H1 (cell line): ENCODE measurements around the gene KRTAP10-4. TPM values are rescaled to one million over a fixed set of nuclear protein-coding genes. Genes with fewer than 3 reads are reported as not detected.

Experiments used
- KDM5A ChIP-seq: fragments of 200-600 bp; IDR thresholded peaks from 2 replicates; pipeline ENCODE4 v1.7.1; 2012; ENCODE audit warnings: mild to moderate bottlenecking, low read length, inconsistent platforms, mixed read lengths
- polyA plus RNA-seq, 7 experiments: library from polyadenylated mRNA; depleted of rRNA in 3 of 7; stranded (reverse) in 5 of 7; unstranded in 2 of 7; fragments of >200 nt in 5 of 7; fragments of 200-250 nt in 2 of 7; gene quantifications; 1 replicate in 5 of 7; 2 replicates in 1 of 7; 4 replicates in 1 of 7; pipeline versions ENCODE4 v1.2.1 to v1.2.3, GENCODE V29; 2011 to 2013; ENCODE audit warnings: missing spikeins in 2 of 7, mixed read lengths in 2 of 7
- total RNA-seq: library from RNA; stranded (reverse); fragmentation: NEBNext Ultra II Directional; extraction: Animal tissue kit (Norgen Biotek cat#: 25700); gene quantifications from 2 replicates; pipeline ENCODE4 v1.2.1, GENCODE V29; 2021

The KRTAP10-4 gene
- total and polyA plus RNA-seq, 2 of the 8 experiments (the other 6 are each of a cell fraction or from before 2014, with no cell fraction given) = not detected

DNA sequence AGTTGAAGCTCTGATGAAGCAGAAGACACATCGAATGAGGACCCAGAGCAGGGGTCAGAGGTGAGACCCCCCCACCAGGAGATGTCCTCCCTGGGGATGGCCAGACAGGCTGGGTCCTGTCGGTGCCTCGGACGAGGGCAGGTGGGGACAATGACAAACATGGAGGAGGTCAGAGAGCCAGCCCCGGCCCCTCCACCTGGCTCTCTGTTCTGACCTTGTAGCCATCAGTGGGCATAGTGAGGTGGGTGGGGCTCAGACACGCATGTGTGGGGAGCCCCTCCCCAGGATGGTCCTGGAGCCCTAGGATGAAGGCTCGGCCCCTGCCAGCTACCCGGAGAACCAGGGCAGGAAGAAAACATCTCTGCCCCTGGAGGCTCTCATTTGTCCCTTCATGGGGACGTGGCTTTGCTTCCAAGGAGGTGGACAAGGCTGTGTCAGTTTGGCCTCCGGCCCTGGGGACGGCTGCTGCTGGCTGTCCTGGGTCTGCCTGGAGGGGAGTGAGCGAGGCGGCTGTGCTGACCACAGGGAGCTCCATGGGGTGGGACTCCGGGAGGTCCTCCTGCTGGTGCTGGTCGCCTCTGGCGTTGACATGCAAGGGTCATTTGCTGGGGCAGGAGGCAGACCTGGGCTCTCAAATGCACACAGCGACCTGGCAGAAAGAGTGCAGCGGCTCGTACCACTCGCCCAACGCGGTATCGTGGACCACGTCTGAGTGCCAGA is 16.2 kb downstream of the KRTAP10-4 start (continued):
- no peak for TF ChIP-seq KDM5A
